Measurements from ENCODE around the gene FADS1.

Gene FADS1

DNA sequence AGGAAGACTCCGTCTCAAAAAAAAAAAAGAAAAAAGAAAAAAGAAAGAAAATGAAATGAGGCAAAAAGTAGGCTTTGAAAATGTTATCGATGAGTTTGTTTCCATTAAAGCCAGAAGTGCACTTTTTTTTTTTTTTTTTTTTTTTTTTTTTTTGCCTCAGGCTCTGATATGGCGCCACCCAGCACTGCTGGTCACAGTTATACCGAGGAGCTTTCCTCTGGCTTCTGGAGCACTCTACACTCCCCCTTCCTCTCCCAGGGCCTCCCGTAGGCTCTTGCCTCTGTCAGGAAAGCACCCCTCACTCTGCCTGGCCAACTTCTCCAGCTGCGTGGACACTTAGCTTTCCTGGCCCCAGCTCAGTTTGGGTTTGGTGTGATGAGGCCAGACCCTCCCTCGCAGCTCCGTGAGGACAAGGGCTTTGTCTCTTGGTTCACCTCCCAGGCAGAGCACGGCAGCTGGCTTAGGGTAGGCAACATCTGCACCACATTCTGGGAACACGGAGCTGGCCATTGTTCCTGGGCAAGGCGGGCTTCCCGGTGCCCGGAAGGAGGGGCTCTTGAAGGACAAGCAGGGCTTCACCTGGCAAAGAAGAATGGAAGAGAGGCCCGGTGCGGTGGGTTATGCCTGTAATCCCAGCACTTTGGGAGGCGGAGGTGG is 28.2 kb upstream of the FADS1 start:
- DNase-seq: no peak

DNA sequence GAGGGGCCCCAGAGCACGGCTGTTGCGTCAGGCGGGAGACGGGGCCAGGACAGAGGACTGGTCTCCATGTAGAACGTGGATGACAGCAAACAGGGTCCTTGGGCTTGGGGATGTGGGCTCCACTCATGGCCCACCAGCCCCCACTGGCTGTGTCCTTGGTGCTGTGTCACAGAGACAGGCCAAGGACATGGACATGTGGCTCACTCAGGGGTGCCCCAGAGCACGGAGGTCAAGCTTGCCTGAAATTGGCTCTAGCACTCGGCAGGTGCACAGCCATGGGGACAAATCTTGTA is 25.7 kb upstream of the FADS1 start:
- no peak for DNase-seq

DNA sequence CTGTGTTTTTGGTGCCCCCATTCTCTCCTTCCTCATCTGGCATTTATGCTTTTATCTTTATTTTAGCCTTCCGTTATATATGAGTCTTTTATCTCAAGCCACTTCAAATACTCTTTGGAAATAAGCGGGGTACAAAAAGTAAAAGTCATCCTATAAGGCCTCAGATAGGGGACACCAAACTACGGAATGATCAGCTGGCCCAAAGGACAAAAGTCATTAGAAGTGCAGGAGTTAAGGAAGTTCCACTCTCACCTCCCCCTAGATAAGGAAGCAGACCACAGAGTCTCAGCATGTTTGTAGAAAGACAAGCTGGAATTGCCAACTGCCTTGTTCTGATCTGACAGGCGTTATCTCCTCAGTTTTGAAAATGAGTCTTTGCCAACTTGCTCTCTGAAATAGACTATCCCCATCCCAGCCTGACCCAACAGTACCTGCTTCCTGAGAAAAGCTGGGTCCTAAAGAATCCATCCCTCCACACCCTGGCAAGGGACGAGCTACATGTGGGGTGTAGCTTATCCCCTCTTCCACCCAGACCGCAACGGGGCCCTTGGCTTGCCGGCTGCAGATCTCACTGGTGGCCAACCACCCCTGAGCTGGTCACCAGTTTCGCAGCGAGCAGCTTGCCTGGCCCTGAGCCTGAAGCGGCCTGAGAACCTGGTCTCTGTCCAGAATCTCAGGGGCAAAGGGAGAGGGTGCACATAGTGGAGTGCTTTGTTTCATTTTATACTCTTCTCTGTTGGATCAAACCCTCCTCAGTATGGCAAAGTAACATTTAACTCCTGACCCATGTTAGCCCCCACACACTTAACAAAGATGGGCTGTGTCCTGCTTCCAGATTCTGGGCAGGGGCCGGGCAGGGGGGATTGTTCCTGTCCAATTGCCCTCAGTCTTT is 25.1 kb upstream of the FADS1 start:
- no peak for DNase-seq

DNA sequence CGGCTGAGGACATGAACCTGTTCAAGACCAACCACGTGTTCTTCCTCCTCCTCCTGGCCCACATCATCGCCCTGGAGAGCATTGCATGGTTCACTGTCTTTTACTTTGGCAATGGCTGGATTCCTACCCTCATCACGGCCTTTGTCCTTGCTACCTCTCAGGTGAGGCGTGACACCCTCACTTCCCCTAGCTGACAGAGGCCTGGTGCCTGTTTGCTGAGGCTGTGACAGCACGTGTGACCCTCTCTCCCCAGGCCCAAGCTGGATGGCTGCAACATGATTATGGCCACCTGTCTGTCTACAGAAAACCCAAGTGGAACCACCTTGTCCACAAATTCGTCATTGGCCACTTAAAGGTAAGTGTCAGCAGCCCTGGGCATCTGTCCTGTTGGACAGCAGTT is 23.6 kb upstream of the FADS1 start:
- no peak for DNase-seq

DNA sequence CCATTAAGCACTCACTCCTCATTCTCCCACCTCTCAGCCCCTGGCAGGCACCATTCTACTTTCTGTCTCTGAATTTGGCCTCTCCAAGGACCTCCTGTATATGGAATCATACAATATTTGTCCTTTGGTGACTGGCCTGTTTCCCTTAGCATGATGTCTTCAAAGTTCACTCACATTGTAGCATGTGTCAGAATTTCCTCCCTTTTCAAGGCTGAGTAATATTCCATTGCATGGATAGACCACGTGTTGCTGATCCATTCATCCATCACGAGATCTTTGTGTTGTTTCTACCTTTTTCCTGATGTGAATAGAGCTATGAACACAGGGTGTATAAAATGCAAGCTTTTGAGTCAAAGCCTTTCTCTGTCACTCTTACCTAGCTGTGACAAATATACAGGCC is 22.9 kb upstream of the FADS1 start:
- DNase-seq: no peak

DNA sequence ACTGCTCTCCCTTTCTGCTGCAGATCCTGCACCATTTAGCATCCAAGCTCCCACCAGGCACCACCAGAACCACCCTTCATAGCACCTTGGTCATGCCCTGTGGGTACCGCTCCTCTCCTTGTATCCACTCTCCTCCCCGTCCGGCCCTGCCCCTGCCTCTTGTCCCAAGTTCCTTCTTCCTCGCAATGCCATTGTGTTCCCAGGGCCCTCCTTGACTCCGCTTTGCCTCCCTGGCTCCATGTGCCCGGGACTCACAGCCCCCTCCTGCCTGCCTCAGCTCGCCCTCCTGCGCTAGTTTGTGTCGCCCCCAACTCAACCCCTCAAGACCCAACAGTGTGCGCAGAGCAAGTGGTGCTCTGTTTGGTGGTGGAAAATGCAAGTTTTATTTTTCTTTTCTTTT is 22.1 kb upstream of the FADS1 start:
- DNase-seq: no peak

DNA sequence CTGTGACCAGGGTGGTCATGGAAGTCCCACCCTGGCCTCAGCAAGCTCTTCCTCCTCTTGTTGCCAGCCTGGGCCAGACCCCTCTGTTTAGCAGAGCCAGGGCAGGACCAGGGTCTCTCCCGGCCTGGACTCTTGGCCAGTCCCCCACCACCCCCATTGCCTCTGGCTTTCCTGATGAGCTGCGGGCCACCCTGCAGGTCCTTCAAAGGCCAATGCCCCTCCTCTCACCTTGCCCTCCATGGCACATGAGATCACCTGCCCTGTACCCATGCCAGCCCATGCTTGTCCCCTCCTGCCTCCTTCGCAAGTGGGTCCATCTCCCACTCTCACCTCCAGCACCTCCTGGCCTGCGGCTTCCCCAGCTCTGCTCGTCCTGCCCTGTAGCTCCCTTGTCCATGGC is 21.7 kb upstream of the FADS1 start:
- DNase-seq: no peak

DNA sequence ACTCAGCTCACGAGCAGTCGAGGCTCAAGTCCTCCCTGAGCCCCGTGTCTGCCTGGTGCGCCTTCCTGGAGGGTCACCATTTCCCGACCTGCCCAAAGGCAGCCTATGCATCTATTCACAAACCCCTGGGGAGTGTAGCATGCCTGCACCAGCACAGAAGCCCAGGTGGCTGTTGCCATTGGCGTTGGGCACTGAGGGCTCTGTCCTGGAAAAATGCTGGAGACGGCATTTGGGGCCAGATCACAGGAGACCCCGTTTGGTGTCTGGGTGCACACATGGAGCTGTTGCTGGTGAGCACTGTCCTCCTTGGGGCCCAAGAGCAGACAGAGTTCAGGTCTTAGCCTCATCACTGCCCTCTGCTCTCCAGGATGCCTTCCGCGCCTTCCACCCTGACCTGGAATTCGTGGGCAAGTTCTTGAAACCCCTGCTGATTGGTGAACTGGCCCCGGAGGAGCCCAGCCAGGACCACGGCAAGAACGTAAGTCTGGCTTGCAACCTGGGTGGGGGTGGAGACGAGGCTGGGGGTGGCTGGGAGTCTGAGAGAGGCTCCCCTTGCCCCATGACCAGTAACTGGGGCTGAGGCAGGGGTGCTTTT is 20.7 kb upstream of the FADS1 start:
- DNase-seq: no peak

DNA sequence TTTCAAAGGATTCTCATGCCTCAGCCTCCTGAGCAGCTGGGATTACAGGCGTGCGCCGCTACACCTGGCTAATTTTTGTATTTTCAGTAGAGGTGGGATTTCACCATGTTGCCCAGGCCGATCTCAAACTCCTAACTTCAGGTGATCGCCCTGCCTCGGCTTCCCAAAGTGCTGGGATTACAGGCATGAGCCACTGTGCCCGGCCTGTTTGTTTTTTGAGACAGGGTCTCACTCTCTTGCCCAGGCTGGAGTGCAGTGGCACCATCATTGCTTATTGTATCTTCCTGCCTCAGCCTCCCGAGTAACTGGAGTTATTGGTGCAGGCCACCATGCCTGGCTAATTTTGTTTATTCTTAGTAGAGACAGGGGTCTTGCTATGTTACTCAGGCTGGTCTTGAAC is 19.4 kb upstream of the FADS1 start:
- DNase-seq: no peak

DNA sequence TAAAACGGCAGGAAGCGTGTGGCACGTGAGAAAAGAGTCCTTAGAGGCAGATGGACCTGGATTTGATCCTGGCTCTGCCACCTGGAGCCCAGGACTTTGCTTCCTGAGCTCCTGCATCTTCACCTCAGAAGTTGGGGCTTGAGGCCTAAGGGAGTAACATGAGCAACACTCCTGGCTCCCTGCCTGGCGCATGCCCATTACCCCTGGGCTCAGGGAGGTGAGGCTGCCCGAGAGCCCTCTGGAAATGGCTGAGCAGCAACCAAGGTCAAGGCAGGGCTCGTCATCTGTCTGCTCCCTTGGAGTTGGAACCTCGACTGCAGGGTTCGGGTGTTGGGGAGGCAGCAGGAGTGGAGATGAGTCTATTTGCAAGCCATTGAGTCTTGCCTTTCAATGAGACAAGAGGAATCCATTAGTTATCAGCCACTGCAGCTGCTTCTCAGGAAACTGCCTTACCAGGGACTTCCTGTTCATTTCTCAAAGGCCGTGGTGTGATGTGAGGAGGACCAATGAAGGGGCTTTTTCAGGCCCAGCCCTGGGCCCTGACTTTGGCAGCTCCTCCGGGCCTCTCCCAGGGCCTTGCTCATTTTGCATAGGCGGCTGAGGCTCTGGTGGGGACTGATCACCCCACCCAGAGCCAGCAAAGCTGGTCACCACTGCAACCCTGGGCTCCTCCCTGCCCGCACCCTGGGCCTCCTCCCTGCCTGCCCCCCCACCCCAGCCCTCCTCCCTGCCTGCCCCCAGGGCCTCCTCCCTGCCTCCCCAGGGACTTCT is 17.7 kb upstream of the FADS1 start:
- DNase-seq: peak; percentile 83

DNA sequence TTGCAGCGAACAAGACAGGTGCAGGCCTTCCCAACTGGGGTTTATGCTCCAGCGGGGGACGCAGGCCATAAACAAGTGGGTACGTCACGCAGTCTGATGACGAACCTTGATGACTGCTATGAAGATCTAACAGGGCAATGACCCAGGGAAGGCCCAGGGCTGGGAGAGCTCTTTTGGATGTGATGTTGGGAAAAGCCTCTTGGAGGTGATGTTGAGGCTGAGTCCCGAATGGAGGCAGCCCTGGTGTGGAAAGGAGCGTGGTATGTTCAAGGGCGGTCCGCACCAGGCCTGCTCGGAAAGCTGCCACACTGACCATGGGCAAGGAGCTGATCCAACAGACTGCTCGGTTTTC is 17.1 kb upstream of the FADS1 start:
- DNase-seq: no peak

DNA sequence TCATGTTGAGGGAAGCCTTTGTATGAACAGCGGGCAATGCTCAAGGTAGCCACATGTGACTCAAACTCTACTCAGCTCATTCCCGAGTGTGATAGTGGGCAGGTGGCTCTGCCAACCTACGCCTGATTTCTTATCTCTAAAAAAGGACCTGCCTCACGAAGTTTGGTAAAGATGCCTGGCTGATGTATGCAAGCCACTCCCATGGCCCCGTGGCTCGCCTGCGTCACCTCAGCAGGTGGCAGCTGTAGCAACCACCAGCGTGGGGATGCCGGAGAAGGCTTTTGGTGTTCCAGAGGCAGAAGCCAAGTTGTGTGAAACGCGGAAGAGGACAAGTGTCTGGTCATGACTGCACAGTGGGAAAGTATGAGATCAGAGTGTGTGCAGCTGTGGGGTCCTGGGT is 16.7 kb upstream of the FADS1 start:
- DNase-seq: no peak

DNA sequence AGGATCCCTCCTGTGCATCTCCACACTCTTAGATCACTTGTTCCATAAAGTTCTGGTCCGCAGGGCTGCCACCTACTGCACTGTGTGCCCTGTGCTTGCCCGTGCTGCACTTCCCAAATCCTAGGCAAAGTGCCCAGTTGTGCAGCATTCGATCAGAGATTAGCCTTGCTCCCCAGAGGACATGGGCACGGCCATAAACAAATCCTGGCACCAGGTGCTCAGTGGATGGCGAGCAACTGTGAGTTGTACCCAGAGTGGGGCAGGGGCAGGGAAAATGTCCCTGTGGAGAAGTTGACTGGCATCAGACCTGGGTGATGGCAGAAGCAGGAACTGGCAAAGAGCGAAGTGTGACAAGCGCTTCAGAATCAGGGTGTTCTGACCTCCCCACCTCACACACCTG is 16.0 kb upstream of the FADS1 start:
- peak; percentile 35 for DNase-seq

DNA sequence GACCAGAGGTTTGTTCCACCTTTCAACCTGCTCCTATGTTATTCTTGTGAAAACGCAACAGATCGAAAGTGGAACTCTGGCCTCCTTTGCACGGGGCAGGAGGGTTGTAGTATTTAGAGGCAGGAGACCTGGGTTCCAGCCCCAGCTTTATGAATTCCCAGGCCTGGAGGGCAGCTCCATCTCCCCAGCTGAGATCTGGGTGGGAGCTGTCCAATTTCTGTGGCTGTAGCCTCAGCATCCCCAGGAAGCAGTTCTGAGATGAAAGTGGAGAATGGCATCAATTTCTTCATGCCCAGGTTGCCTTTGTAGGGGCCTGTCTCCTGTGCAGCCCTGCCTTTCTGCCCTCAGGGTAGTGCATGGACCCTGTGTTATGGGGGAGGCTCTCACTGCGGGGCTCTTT is 15.4 kb upstream of the FADS1 start:
- DNase-seq: no peak

DNA sequence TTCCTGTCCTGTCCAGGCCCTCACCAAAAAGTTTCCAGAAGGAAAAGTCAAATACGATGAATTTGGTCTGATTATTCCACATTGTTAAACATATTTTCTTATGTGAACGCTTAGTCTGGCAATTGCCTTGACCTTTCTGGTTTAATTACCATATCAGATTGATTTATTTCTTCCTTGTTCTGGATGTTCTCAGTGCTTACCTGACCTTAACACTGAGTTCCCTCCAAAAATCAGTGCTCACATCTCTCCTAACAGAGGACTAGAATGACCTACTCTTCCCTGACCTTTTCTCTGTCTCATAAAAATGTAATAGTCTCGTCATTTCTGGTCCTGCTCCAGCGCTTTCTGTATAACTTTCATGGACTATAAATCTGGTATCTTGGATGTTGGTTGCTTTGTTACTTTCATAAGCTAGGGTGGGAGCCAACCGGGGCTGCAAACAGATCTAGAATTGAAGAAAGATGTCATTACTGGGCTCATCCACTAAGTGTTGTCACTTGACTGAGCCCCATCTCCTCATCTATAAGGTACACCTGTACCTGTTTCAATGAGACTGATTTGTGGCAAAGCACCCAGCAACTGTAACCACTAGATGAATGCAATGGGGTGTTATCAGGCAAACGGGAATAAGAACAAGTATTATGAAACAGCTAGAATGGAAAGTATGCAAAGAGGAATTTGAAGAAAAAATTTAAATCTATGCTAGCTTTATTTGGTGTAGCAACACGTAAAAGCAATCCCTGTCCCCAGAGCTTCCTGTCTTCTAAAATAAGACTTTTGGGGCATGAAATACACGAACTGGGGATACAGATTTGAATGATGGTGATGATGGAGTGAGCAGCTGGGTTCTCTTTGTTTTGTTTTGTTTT is 13.7 kb upstream of the FADS1 start:
- no peak for DNase-seq

DNA sequence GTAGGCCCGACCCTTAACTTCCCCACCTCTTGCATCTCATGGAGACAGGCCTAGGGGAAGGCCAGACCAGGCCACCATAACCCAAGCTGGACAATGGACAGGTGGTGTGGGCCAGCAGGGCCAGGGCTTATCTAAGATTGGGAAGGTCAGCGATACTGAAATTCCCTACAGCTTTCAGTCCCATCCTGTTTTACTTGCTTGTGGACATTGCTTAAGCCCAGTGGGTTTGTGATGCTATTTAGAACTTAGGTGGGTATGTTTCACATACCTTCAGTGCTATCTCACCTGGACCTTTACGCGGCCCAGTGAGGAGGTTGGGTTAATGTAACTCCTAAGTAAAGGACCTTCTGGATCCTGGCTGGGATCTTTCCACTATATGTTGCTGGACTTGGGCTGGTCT is 13.0 kb upstream of the FADS1 start:
- no peak for DNase-seq

DNA sequence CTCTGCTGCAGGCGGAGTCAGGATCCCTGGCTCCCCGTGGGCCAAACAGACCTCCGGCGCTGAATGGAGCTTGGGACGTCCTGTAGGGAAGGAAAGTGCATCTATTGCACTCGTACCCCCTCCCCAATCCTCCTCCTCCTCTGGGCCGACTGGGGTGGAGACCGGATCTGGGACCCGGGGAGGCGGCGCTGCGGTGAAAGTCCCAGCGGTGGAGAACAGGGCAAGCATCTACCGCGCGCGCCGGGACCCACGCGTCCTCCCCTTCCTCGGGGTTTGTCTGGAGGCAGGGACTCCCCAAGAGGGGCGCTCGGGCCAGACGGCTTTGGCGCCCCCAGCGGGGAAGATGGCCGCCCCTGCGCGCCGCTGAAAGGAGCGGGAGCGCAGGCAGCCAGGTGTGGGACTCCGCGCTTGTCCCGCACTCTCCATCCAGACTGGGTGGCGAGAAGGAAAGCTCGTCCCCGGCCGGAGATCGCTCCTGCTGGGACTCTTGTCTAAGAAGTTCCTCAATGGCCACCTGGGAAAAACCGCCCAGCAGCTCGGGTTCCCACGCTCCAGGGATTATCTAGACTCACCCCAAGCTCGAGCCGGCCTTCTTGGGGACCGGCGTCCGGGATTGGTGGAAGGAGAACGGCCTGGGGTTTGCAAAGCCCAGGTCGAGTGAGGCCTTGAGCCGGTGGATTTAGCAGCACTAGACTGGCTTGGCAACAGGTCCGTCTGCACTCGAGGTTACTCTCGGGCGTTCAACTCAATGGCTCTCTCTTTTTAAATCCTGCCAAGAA is 12.0 kb upstream of the FADS1 start:
- DNase-seq: peak; percentile 63

DNA sequence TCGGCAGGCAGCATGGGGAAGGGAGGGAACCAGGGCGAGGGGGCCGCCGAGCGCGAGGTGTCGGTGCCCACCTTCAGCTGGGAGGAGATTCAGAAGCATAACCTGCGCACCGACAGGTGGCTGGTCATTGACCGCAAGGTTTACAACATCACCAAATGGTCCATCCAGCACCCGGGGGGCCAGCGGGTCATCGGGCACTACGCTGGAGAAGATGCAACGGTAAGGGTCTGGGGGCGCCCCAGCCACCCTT is 11.5 kb upstream of the FADS1 start:
- no peak for DNase-seq

DNA sequence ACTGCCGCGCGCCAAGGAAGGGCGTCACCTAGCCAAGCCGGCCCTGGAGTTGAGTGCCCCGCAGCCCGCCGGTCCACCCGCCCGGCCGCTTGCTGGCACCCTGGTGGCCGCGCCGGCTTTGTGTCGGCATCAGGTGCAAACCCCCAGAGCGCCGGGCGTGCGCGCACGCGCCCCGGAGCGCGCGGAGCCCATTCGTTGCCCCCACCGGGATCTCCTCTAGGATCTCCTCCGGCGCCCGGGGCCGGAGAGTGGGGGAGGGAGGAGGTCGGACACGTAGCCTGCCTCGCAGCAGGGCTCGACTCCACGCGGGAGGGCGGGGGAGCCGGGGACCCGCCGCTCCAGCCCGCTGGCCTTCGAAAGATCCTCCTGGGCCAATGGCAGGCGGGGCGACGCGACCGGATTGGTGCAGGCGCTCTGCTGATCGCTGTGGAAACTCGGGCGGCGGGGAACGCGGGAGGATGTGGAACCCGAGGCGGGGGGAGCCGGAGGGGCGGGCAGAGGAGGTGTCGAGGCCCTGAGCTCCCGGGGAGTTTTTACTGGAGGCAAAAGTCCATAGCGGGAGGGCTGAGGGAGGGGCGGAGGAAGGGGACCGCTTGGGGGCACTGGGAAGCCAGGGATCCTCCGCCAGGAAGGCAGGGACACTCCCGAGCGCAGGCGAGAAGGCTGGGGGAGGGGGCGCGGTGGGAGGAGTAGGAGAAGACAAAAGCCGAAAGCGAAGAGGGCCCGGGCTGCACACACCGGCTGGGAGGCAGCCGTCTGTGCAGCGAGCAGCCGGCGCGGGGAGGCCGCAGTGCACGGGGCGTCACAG is 11.0 kb upstream of the FADS1 start, which contains the start of gene FADS2:
Gene FADS2, plus strand, starts transcription at position 730 of the 808 bp plus-strand sequence. CDS start 91 bp downstream, outside the sequence.
- peak; percentile 96 for DNase-seq

DNA sequence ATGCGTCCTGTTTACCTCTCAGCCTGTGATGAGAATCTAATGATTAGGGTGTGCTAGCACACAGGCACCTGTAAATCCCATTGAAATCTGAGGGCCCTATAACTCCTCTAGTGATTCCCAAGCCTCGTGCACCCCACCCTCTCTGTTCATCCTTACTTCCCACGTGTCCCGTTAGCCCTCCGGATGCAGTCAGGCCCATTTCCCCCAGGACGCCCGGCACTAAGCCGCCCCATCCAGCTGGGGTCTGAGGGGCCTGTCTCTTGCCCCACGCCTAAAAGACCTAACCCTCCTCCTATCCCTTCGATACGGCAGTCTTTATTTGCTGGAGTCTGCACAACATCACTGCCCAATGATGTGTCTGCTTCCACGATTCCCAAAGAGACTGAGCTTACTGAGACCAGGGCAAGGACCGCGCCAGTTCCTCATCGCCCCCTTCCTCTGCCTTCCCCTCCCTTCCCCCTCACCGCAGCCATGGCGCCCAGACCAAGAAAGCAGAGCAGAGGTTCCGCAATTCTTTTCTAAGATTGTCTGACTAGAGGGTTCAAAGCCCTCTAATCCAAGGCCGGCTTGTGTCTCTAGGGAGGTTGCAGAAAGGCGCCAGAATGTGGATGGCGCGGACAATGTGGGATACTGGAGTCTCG is 10.2 kb upstream of the FADS1 start:
- peak; percentile 83 for DNase-seq

DNA sequence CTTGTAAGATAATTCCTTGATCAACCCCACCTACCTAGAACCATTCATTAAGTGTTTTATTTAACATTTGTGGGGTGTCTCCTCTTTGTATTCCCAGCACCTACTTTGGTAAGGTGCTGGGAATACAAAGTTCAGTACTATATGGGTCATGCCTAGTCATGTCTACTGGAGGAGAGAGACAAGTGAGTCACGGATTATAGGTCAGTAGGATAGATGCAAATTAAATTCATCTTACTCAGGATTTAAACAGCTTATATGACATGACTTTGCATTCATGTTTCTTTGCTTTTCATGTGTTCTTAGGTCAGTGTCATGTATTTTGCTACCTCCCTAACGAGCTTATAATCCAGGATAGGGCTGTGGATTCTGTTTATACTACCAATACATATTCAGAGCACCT is 3.4 kb upstream of the FADS1 start:
- DNase-seq: no peak

All from NCI-H1092 treated with DMSO at 0.1 percent for 48 hours (cell line).